IPS DF 4.7 (cell line): ENCODE data around the gene RAB7A.

Experiments
- DNase-seq: peaks from one replicate; pipeline ENCODE4 v3.0.0-alpha.2; 2013; ENCODE audit warnings: low spot score; ENCODE audit errors: extremely low read depth

The RAB7A gene

DNA sequence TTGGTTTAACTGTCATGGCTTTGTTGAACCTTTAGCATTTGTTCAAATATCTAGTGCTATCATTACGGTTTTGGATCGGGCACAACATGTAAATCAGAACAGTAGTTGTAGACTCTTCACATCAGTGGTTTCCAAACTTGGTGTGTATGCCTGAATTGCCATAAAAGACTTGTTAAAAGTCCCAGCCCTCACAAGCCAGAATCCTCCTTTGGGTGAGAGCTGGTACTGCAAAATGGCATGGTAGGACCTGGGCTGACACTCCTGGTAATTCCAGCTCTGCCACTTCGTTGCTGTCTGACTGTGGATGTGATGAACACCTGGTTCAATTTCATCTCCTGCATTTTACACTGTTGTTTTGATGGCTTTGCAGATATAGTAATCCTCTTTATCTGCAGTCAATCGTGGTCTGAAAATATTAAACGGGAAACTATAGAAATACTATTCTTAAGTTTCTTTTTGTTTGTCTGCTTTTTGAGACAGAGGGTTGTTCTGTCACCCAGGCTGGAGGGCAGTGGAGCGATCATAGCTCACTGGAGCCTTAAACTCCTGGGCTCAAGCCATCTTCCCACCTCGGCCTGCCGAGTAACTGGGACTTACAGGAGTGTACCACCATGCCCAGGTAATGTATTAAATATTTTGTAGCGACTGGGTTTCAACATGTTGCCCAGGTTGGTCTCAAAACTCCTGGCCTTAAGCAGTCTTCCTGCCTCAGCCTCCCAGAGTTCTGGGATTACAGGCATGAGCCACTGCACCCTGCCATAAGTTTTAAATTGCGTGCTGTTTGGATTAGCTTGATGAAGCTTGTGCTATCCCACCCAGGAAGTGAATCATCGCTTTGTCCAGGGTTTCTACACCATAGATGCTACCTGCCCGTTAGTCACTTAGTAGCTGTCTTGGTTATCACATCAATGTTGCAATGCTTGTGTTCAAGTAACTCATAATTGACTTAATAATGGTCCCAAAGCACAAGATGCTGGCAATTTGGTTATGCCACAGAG is 61.6 kb downstream of the RAB7A start:
- peak; percentile 14 for DNase-seq

DNA sequence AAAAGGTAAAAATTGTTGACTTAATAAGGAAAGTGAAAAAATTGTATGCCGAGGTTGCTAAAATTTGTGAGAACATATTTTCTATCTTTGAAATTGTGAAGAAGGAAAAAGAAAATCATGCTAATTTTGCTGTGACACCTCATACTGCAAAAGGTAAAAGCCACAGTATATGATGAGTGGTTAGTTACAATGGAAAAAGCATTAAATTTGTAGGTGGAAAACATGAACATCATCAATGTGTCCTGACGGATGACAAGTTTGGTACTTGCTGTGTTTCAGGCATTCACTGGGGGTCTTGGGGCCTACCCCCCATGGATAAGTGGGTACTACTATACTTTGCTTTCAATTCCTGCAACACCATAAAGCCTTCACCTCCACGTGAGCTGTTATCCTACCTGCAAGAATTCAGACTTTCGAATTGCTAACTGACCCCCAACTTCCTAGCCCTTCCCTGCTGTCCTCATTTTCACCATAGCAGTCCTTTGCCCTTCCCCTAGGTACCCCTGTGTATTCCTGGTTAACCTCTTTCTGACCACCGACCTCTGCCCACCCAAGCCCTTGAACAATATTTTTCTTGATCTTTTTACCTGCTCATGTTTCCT is 62.4 kb downstream of the RAB7A start:
- no peak for DNase-seq

DNA sequence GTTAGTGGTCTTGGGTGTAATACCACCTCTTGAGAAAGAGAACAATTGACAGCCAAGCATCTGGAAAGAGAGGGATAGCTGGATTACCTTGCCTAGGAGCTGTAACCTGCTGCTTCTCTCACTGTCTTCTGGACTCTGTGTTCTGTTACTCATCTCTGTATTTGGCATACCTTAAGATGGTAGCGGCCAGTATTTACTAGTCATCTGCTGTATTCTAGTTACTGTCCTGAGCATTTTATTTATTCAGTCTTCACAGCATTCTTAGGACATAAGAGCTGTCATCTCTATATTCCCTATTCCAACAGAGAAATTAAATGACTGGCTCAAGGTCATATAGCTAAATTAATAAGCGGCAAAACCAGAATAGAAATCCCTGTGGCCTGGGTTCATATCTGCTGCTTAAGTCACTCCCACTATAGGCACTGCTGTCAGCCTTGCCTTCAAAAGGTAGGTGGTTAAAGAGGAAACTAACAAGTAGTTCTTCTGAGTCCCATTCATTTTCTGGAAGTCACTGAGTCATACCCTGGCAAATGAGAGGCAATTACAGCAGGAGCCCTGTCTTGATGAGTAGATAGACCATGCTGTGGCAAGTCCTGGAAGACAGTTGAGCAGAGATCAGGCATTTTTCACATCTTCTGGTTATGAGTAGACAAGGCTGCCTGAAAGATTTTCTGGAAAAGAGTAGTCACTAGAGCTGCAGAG is 68.2 kb downstream of the RAB7A start:
- no peak for DNase-seq

DNA sequence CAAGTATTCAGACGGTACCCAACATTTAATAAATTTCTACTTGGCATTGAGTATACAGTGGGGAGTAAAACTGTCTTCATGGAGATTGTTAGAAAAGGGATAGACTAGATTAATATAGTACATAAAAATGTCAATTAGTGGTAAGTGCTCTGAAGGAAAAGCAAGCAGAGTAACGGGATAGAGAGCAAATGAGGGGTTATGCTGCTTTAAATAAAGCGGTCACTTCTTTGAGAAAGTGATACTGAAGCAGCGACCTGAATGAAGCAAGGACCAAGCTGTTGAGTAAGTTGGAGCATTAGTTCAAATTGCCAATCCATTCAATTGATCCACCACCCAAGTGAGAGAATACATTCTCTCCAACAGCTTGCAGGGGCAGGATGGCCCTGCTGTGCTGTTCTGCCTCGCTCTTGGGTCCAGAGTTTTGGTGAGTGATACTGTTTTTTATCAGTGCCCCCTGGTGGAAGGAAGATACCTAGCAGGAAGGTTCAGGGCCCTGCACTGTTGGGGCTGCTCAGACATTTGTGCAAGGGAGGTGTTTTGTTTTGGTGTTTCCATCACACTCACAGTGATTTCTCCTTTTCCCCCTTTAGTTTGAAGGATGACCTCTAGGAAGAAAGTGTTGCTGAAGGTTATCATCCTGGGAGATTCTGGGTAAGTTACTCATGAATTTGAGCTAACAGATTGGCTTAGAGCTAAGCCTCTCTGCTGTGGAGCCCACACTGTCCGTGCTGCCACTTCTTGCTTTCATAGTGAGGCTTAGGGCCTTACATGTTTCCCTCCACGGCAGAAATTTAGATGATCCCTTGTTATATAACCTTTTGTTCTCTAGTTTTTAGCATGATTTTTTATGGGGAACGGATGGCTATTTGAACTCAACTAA is 69.0 kb downstream of the RAB7A start:
- peak; percentile 46 for DNase-seq

DNA sequence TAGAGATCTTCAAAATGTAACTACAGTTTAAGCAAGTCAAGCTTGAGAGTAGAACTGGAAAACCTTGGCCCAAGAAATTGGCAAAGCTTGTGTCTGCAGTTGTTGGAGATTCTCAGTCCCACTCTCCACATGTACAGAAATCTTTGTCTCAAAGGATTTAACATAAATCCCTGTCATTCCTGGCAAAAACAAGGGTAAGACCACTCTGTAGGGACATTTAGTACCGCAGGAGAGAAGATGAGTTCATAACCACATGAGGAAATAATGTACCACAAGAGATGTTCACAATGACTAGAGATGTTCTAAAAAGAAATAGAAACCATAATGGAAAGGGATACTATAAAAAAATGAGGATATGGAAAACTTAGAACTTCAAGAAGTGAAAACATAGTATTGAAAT is 73.7 kb downstream of the RAB7A start:
- no peak for DNase-seq

DNA sequence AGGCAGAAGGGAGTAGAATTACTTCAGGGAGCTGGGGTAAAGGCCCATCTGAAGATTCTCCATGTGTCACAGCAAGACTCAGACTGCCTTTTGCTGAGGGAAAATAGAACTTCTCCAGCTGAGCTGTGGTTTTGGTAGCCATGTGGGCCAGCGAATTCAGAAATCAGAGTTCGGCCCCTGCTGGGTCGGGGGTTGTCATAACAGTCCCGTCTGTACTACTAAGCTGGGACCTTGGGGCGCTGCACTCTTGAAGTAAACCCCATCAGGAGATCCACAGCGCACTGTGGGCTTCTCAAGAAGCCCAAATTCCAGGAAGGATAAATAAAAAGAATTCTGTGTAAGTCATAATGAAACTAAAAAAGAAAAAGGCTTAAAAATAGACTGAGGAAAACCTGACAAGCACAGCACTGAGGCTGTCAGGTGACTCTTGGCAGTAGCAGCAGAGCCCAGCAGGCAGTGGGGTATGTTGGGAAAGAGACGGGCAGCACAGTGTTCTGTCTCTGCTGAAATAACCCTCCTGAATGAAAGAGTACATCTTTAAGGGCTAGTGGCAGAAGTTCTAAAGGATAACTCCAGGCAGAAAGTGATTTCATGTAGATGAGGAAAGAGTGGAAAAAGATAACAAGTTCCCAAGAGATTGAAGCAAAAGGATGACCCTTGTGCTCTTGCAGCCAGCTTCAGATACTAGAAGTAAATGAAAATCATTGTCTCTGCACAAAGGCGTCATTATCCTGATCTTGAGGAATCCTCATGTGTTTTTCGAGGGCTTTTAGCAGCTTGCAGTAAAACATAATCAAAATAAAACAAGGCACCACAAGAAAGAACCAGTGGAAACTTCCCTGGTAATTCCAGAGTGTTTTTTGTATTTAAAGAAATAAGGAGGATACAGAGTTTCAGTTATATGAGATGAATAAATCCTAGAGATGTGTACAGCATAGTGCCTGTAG is 74.5 kb downstream of the RAB7A start:
- no peak for DNase-seq

DNA sequence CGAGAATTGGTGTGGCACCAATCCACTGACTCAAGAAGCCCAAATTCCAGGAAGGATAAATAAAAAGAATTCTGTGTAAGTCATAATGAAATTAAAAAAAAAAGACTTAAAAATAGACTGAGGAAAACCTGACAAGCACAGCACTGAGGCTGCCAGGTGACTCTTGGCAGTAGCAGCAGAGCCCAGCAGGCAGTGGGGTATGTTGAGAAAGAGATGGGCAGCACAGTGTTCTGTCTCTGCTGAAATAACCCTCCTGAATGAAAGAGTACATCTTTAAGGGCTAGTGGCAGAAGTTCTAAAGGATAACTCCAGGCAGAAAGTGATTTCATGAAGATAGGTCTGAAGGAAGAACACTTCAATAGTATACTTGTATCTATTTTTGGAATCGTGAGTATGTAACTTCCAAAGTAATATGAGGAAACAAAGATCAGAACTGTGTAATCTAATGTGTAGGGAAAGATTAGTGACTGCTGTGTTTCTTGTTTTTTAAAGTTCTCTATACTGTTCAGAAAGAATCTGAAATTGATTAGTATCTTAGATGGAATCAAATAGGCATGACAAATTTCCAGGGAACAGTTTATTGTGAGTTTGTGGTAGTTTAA is 75.9 kb downstream of the RAB7A start:
- no peak for DNase-seq

DNA sequence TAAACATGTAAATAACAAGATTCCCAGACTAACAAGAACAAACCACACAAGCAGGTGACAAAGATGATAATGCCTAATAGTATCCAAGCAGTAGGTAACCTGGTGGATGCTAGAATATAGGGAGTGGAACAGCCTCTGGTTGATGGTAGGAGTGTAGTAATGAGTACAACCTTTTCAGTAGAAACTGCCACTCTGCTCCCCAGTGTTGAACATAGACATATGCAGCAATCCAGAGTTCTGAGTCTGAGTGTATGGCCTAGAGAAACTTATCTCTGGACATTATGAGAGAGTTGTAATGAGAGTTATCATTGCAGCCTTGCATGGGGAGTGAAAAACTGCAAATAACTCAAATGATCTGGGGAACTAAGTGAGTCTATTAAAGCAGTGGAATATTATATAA is 77.3 kb downstream of the RAB7A start:
- no peak for DNase-seq

DNA sequence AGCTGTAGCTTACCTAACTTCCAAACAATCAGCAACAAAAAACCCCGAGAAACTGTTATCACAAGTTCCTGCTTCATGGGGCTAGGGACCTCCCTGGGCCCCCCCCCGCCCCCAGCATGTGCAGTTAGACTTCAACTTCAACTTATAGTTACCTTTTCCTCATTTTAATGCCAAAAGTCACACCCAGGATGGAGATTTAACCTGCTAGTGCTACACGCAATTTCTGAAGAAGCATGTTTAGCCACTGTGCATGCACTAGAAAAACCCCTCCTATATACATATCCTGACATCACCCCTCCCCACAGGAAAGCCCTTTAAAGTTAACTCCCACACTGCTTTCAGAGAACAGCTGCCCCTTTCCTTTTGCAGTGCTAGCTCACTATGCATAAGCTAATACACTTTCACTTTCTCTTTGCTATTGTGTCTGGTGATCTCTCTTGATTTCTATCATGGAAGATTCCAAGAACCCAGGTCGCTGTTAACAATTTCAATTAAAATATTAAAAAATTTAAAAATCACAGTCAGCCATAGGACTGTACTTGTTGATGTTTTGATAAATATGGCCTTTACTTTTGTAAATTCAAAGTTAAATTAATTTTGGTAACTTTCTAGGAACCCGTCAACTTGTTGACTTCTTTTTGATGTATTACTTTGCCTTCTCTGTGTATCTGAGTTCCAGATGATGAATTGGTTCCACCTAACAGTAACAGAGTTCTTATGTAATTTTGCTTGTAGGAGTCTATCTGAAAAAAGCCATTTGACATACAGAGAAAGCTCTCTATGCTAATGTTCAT is 78.2 kb downstream of the RAB7A start:
- no peak for DNase-seq

DNA sequence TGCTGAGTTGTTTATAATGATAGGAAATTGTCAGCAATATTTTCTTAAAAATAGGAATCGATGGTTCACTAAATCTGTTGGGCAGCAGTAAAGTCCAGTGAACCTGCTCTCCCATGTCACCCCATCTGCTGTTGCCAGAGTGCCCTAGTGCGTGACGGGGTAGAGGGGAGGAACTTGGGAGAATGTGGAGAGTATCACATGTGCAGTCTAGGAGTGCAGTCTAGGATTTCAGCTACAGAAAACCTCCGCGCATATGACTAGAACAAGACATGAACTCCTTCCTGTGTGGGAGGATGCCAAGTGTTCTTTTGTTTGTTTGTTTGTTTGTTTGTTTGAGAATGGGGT is 78.8 kb downstream of the RAB7A start:
- DNase-seq = no peak

DNA sequence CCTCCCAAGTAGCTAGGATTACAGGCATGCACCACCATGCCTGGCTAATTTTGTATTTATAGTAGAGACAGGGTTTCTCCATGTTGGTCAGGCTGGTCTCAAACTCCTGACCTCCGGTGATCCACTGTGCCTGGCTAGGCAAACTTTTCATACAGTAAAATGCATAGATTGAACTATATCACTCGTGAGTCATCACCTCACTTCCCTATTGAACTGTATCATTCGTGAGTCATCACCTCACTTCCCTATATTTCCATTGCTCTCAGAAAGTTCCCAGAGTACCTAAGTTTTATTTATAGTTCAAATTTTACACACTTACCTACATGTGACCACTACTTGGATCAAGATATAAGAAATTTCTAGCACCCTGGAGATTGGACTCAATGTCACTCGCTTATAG is 79.8 kb downstream of the RAB7A start:
- DNase-seq = no peak

DNA sequence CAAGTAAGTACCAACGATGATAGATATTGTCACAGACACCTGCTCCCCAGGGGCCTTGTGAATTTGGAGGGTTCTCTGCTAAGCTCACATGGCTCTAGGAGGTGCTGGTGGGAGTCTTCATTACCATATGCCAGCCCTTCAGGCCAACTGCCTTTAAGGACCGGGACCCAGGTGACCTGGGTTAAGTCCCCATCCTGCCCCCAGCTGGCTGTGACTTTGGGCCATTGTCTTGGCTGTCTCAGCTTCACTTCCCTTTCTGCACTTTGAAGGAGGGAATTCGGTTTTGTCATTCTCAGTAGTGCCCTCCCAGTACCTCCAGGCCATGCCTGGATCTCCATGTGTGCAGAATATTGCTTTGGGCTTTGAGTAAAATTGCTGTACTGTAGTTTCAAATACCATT is 80.6 kb downstream of the RAB7A start:
- no peak for DNase-seq

DNA sequence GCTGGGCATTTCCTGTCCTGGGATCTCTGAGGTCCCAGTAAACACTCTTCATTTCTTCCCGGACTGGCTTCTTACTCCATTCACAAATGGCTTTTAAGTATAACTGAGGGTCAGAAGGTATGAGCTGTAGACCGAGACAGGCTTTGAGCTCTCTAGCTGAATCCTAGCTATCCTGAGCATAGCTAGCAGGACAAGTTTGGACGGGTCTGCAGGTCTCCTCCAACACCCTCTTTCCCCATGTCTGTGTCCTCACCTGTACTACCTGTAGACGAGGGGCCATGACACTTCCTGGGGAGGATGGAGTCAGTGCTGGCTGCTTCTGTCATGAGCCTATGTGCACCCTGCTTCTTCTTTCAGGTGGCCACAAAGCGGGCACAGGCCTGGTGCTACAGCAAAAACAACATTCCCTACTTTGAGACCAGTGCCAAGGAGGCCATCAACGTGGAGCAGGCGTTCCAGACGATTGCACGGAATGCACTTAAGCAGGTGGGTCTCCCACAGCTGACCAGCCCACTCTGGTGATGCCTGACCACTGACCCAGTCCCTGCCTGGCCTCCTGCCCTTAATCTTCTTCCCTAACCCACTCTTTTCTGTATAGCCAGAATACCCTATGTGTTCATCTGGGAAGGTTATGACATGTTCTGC is 81.3 kb downstream of the RAB7A start:
- no peak for DNase-seq

DNA sequence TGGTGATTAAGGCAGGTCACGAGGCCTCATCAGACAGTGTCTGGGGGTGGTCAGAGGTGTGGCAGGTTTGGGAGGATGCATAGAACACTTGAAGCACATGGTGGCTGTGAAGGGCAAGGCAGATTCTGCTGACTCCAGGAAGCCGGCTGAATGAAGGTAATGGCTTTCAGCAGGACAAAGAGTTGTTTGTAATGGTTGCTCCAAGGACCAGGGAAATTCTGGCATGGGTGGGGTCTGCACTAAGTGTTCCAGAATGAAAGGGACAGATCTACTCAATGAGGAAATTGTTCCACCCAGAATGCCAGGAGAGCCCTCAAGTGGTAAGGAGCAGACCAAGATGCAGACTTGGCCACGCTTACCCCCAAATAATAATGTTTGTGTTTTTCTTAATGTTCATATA is 82.7 kb downstream of the RAB7A start:
- no peak for DNase-seq

DNA sequence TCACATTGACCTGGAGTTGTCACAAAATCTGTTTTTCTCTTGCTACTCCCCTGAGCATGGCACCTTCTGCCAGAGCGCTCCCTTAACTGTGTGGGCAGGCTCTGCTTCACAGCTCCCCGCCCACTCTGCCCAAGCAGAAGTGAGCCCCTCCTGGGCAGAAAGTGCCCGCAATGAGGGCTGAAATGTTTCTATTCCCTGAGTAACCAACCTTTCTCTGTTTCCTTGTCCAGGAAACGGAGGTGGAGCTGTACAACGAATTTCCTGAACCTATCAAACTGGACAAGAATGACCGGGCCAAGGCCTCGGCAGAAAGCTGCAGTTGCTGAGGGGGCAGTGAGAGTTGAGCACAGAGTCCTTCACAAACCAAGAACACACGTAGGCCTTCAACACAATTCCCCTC is 87.1 kb downstream of the RAB7A start:
- no peak for DNase-seq

DNA sequence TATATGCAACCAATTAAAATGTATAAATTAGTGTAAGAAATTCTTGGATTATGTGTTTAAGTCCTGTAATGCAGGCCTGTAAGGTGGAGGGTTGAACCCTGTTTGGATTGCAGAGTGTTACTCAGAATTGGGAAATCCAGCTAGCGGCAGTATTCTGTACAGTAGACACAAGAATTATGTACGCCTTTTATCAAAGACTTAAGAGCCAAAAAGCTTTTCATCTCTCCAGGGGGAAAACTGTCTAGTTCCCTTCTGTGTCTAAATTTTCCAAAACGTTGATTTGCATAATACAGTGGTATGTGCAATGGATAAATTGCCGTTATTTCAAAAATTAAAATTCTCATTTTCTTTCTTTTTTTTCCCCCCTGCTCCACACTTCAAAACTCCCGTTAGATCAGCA is 88.1 kb downstream of the RAB7A start:
- no peak for DNase-seq

DNA sequence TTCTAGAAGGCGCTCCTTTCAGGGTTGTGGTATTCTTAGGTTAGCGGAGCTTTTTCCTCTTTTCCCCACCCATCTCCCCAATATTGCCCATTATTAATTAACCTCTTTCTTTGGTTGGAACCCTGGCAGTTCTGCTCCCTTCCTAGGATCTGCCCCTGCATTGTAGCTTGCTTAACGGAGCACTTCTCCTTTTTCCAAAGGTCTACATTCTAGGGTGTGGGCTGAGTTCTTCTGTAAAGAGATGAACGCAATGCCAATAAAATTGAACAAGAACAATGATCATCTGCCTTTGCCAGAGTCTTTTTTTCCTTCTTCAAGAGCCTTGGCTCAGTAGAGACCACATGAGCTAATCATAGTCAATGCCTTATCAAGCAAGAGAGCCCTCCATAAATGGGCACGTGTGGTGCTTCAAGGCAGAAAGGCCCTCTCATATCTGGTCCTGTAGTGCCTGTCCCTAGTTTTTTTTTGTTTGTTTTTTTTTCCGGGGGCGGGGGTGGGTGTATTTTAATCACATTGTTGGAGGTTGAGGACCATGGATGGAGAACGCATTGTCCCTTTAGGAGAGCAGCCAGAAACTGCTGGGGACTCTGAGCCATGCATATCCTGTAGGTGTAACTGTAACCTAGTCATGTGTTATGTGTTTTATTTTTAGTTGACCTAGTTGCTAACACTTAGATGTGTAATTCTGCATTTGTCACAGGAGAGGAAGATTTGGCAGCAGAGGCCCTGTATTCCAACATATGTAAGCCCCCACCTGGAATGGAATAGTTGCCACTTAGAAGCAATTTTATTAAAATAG is 88.7 kb downstream of the RAB7A start:
- DNase-seq = no peak
